Gastrocnemius medialis (tissue), 4 donors: ENCODE results near the gene LDLRAD4. TPM values are rescaled to one million over a fixed set of nuclear protein-coding genes. Genes with fewer than 3 reads are reported as not detected.

Source experiments
- ATAC-seq, 2 donors: fragments of 150-250 bp; one replicate each; pipeline ENCODE4 v1.9.1; 2016
- DNase-seq, 2 donors: peaks; one replicate each; pipeline ENCODE4 v3.0.0-alpha.2; 2019
- H3K27ac ChIP-seq, 4 donors: fragments of 200-600 bp; sonication (generic); 1 replicate in 1 of 4; 2 replicates in 3 of 4; pipeline ENCODE4 v1.5.1; 2016 to 2018; ENCODE audit warnings: mild to moderate bottlenecking in 2 of 4, moderate library complexity in 1 of 4
- H3K27me3 ChIP-seq, 3 donors: fragments of 200-600 bp; sonication (generic) in 2 of 3; 1 replicate in 1 of 3; 2 replicates in 2 of 3; pipeline versions ENCODE4 v1.5.1 to v1.6.0; 2016 to 2019; ENCODE audit warnings: mild to moderate bottlenecking in 1 of 3, moderate library complexity in 1 of 3
- H3K36me3 ChIP-seq, 2 donors: fragments of 200-600 bp; sonication (generic) in 1 of 2; one replicate each; pipeline ENCODE4 v1.5.1; 2017 to 2018
- H3K4me1 ChIP-seq, 2 donors: fragments of 200-600 bp; sonication (generic) in 1 of 2; one replicate each; pipeline ENCODE4 v1.5.1; 2016 to 2017; ENCODE audit warnings: mild to moderate bottlenecking in 2 of 2
- H3K4me3 ChIP-seq, 4 donors: fragments of 200-600 bp; sonication (generic) in 3 of 4; 1 replicate in 1 of 4; 2 replicates in 3 of 4; pipeline ENCODE4 v1.5.1; 2016 to 2019; ENCODE audit warnings: mild to moderate bottlenecking in 2 of 4
- H3K9me3 ChIP-seq, 3 donors: fragments of 200-600 bp; sonication (generic) in 2 of 3; 1 replicate in 1 of 3; 2 replicates in 2 of 3; pipeline ENCODE4 v1.5.1; 2016 to 2019
- POLR2A ChIP-seq, 2 donors: fragments of 450-650 bp; IDR thresholded peaks; one replicate each; pipeline ENCODE4 v1.6.1; 2017; ENCODE audit warnings: antibody characterized with exemption in 2 of 2, mild to moderate bottlenecking in 2 of 2, moderate library complexity in 2 of 2
- in situ Hi-C, 4 donors: fragments of 200-750 bp; cut with MboI; loops; one replicate each; pipeline versions ENCODE4 v1.15.0 to v1.8.0; 2017; ENCODE audit warnings: low sequenced_read_pairs in 4 of 4
- intact Hi-C: fragments of 100-400 bp; cut with DNase I; formaldehyde crosslinking; loops from one replicate; pipeline ENCODE4 v1.15.1; 2023; ENCODE audit warnings: low total_unique reads
- total RNA-seq, 4 donors: library from RNA; depleted of rRNA; stranded (reverse); fragments of >200 nt; gene quantifications; one replicate each; pipeline versions ENCODE4 v1.1.0 to v1.2.3, GENCODE V29; 2016
- TF ChIP-seq, protein P1 (sequence below), 5 experiments: fragments of 450-650 bp in 3 of 5; fragments of 200-600 bp in 2 of 5; sonication (generic) in 2 of 5; IDR thresholded peaks in 4 of 5; conservative IDR thresholded peaks in 1 of 5; 1 replicate in 4 of 5; 2 replicates in 1 of 5; pipeline ENCODE4 v1.5.1; 2016 to 2019; ENCODE audit warnings: antibody characterized with exemption in 5 of 5, mild to moderate bottlenecking in 3 of 5, moderate library complexity in 3 of 5

Gene LDLRAD4
- total RNA-seq, 4 donors from 2014 or later: 3.9 to 11.1 (median 6.5) TPM

DNA sequence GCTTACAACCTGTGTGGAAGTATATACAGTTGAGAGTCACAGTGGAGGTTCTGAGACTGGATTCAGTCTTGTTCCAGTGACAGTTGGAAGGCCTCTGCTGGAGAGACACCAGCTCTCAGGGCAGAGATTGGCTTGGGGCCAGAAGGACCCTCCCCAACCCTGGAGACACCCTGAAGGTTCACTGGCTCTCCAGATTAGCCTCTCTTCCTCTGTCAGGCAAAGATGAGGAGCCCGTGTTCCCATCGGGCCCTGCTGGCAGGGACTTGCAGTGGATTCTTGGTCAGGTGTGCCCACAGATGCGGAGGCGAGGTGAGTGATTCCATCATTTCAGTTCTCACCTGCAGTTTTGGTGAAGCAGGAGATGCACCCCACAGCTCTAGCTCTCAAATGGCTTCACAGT, 429.2 kb downstream of the LDLRAD4 start:
- H3K27ac ChIP-seq: no peak overlapping the region
- ATAC-seq (no peak), DNase-seq (no peak)
- peaks cover 0 to 9% of the 10 kb centered on the region in 2 donors for H3K36me3 ChIP-seq
- no peak overlapping the region for H3K4me3 ChIP-seq
- TF ChIP-seq, protein P1, sequence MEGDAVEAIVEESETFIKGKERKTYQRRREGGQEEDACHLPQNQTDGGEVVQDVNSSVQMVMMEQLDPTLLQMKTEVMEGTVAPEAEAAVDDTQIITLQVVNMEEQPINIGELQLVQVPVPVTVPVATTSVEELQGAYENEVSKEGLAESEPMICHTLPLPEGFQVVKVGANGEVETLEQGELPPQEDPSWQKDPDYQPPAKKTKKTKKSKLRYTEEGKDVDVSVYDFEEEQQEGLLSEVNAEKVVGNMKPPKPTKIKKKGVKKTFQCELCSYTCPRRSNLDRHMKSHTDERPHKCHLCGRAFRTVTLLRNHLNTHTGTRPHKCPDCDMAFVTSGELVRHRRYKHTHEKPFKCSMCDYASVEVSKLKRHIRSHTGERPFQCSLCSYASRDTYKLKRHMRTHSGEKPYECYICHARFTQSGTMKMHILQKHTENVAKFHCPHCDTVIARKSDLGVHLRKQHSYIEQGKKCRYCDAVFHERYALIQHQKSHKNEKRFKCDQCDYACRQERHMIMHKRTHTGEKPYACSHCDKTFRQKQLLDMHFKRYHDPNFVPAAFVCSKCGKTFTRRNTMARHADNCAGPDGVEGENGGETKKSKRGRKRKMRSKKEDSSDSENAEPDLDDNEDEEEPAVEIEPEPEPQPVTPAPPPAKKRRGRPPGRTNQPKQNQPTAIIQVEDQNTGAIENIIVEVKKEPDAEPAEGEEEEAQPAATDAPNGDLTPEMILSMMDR (IDR thresholded peaks at IDR 0.05 in 4 of 5, conservative IDR thresholded peaks at IDR 0.05 in 1 of 5): no peak
- H3K27me3 ChIP-seq: no peaks in the 10 kb centered on the region
- intact Hi-C loops (no loop called here), in situ Hi-C loops (loop anchor here in 2 of 4 donors (25.0 kb wide), 2 partner anchors 90 to 435 kb away; partner anchors contain the start of genes FAM210A (in 1 of the 2), LDLRAD4 (in 1 of the 2) and RNMT (in 1 of the 2))
- no peaks in the 10 kb centered on the region for H3K9me3 ChIP-seq
- no peaks in the 10 kb centered on the region for H3K4me1 ChIP-seq

DNA sequence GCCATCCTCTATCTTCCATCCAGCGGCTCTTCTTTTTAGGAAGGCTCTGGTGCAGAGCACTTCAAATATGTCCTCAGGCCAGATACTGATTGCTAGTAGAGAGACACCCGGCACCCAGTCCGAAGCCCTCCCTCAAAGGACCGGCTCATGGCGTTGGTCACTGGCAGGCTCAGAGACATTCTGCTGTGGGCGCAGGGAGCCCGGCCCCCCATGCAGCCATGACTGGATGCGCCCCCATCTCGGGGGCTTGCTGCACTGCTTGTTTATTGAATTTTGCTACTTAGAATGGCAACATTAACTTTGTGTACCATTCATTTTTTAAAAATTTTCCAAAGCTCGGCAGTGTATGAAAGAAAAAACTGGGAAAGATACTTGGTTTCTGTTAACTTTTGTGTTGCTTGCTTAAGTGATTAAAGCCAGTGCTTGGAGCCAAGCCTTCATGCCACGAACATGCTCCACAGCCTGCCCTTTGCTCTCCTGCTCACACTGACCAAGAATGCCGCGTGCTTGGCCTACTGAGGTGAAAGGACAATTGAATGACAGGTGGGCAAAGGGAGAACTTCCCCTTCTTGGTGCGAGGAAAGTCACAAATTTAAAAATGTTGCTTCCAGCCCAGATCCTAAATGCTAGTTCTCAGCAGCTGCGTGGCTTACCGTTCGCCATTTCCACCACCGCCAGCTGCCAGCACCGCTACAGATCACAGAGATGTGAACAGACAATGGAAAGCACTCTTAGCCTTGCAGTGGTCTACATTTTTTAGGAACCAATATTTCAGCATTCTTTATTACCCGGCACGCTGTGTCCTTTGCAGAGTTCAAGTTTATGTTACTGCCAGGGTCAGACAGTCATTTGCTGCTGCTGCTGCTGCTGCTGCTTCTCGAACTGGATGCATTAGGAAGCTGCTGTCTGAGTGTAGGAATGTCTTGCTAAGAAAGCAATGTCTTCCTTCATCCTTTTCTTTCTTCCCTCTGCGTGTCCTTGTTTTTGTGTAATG, 431.1 kb downstream of the LDLRAD4 start:
- DNase-seq (no peak), ATAC-seq (no peak)
- Histone ChIP-seq H3K27ac (no peak overlapping the region), H3K4me3 (no peak overlapping the region), H3K36me3 (peaks cover 0 to 9% of the 10 kb centered on the region in 2 donors), H3K4me1 (no peaks in the 10 kb centered on the region), H3K9me3 (no peaks in the 10 kb centered on the region), H3K27me3 (no peaks in the 10 kb centered on the region)
- in situ Hi-C loops: loop anchor here in 2 of 4 donors (25.0 kb wide), 2 partner anchors 88 to 437 kb away; partner anchors contain the start of genes FAM210A (in 1 of the 2), LDLRAD4 (in 1 of the 2) and RNMT (in 1 of the 2)
- TF ChIP-seq, protein P1 (IDR thresholded peaks at IDR 0.05 in 4 of 5, conservative IDR thresholded peaks at IDR 0.05 in 1 of 5): no peak
- no peak for TF ChIP-seq POLR2A (IDR thresholded peaks at IDR 0.05)
- intact Hi-C loops: no loop called here

DNA sequence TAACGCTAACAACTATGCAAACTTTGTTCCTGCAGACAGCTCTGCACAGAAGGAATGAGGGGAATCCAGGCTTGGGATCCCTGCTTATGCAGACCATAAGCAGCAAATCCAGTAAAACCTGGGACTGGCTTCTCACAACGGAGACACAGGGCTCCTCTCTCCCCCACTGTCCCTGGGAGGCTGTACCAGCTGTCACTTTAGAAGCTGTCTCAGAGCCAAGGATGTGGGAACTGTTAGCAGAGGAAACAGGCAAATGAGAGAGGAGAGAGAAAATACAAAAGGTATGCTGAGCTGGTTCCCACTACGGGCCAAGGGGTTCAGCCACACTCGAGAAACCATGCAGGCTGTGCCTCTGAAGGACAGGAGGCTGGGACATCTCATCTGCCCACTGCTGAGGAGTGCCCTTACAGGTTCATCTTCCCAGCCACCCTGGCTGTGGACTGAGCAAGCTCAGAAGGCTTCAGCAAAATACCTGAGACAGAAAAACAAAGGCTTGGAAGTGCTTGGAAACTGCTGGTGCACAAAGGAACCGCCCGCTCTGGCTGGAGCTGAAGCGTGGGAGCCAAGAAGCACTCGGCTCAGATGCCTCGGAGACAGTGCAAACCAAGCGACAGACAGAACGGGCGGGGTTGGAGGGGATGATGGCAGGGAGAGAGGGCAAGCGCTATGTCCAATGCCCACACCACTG, 435.3 kb downstream of the LDLRAD4 start:
- in situ Hi-C loops: no loop called here
- ATAC-seq: no peak

DNA sequence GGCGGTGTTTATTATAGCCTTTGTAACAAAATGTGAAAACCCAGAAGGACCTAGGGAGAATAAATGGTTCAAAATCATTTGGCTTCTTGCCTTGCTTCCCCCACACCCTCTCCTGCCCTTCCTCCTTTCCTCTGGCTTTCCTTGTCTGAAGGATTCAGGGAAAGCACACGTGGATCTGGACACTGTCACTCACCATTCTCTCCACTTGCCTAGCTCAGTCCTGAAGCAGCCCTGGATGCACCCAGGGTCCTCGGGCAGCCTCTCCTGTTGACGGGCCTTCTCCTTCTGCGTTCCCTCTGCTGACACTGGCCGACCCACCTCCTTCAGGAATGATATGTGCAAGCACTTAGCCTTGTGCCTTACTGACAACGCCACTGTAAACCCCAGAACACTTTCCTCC, 439.4 kb downstream of the LDLRAD4 start:
- Histone ChIP-seq H3K4me3 (no peak overlapping the region), H3K27me3 (no peaks in the 10 kb centered on the region), H3K36me3 (no peaks in the 10 kb centered on the region), H3K9me3 (no peaks in the 10 kb centered on the region), H3K4me1 (peaks cover 7 to 18% of the 10 kb centered on the region in 2 donors), H3K27ac (no peak overlapping the region)
- intact Hi-C loops (no loop called here), in situ Hi-C loops (no loop called here)
- no peak for ATAC-seq
- no peak for TF ChIP-seq POLR2A (IDR thresholded peaks at IDR 0.05)
- TF ChIP-seq, protein P1 (IDR thresholded peaks at IDR 0.05 in 4 of 5, conservative IDR thresholded peaks at IDR 0.05 in 1 of 5): no peak
- no peak for DNase-seq

More for the DNA sequence above, 435.3 kb downstream of the LDLRAD4 start:
- no peak for TF ChIP-seq POLR2A (IDR thresholded peaks at IDR 0.05)
- TF ChIP-seq, protein P1 (IDR thresholded peaks at IDR 0.05 in 4 of 5, conservative IDR thresholded peaks at IDR 0.05 in 1 of 5): no peak
- intact Hi-C loops: no loop called here
- no peak overlapping the region for H3K27ac ChIP-seq
- no peak for DNase-seq
- no peaks in the 10 kb centered on the region for H3K36me3 ChIP-seq
- H3K4me3 ChIP-seq: no peak overlapping the region
- H3K4me1 ChIP-seq: no peaks in the 10 kb centered on the region
- no peaks in the 10 kb centered on the region for H3K27me3 ChIP-seq
- no peaks in the 10 kb centered on the region for H3K9me3 ChIP-seq
